Muscle of leg (tissue), 11 donors: ENCODE results near the gene PRKG1. TPM values are rescaled to one million over a fixed set of nuclear protein-coding genes. Genes with fewer than 3 reads are reported as not detected.

ENCODE experiments used
- DNase-seq: peaks from one replicate; pipeline ENCODE4 v3.0.0; 2013
- H3K27ac ChIP-seq: one replicate; pipeline ENCODE4 v1.5.1; 2013; ENCODE audit warnings: mild to moderate bottlenecking, low read length, control low read depth
- H3K27me3 ChIP-seq: one replicate; pipeline ENCODE4 v1.6.1; 2013; ENCODE audit warnings: low read length; ENCODE audit not compliant: control insufficient read depth, insufficient read depth
- H3K36me3 ChIP-seq: one replicate; pipeline ENCODE4 v1.6.1; 2013; ENCODE audit warnings: low read length; ENCODE audit not compliant: control insufficient read depth, insufficient read depth
- H3K4me1 ChIP-seq: one replicate; pipeline ENCODE4 v1.6.1; 2013; ENCODE audit warnings: low read length; ENCODE audit not compliant: control insufficient read depth, insufficient read depth
- H3K4me3 ChIP-seq: one replicate; pipeline ENCODE4 v1.5.1; 2013; ENCODE audit warnings: low read length, control low read depth
- H3K9me3 ChIP-seq: replicated peaks from 2 replicates; pipeline ENCODE4 v1.6.1; 2013; ENCODE audit warnings: low read depth, low read length; ENCODE audit not compliant: control insufficient read depth
- WGBS: methylation state at CpG from one replicate; pipeline ENCODE4 v1.1.5; 2013; ENCODE audit warnings: missing lambda C conversion rate; ENCODE audit not compliant: insufficient coverage; 5-methylcytosine and 5-hydroxymethylcytosine counted together
- polyA plus RNA-seq, 8 donors: library from polyadenylated mRNA; unstranded; fragments of 120-200 nt; gene quantifications; one replicate each; pipeline versions ENCODE4 v1.2.1 to v1.2.3, GENCODE V29; 2013; ENCODE audit warnings: inconsistent platforms in 1 of 8, low replicate concordance in 1 of 8; ENCODE audit not compliant: insufficient read length in 8 of 8, insufficient read depth in 1 of 8
- total RNA-seq: library from RNA; stranded (reverse); fragments of 120-200 nt; gene quantifications from one replicate; pipeline ENCODE4 v1.2.4, GENCODE V29; 2013

Gene PRKG1
- total and polyA plus RNA-seq, 9 donors = 23.3 to 59.2 (median 50.3) TPM

GRCh38 chr10:51528527-51528926 lies 454.2 kb downstream of the PRKG1 start:
- WGBS = 50% methylated on average over 1 of the region's 2 CpGs
- no peaks in the 10 kb centered on the region for H3K4me1 ChIP-seq

DNA sequence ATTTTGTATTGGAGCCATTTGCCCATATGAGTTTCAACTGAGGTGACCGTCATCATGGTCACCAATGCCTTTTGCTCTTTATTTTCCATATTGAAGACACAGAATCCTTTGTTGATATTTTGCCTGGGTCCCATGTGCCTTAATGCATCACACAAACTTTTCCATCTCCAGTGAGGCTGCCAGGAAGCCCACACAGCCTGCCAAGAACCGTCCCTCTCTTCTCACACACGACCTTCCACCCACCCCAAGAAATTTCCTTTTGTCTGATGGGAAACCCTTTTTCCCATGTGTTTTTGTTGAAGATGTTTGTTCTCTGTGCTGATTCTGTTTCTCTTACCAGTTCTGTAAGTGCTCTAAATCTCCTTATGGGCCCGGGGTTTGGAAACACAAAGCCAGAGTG lies 456.3 kb downstream of the PRKG1 start:
- DNase-seq = peak; percentile 82
- Histone ChIP-seq H3K9me3 (no peaks in the 10 kb centered on the region), H3K4me1 (no peaks in the 10 kb centered on the region), H3K27ac (no peak overlapping the region), H3K27me3 (no peaks in the 10 kb centered on the region), H3K36me3 (no peaks in the 10 kb centered on the region), H3K4me3 (no peak overlapping the region)
- WGBS = 40% methylated on average over 1 of the region's 4 CpGs

More at GRCh38 chr10:51528527-51528926, 454.2 kb downstream of the PRKG1 start:
- no peak overlapping the region for H3K4me3 ChIP-seq
- DNase-seq = peak; percentile 27
- no peaks in the 10 kb centered on the region for H3K9me3 ChIP-seq
- H3K27ac ChIP-seq = no peak overlapping the region
- H3K27me3 ChIP-seq = no peaks in the 10 kb centered on the region
- no peaks in the 10 kb centered on the region for H3K36me3 ChIP-seq

DNA sequence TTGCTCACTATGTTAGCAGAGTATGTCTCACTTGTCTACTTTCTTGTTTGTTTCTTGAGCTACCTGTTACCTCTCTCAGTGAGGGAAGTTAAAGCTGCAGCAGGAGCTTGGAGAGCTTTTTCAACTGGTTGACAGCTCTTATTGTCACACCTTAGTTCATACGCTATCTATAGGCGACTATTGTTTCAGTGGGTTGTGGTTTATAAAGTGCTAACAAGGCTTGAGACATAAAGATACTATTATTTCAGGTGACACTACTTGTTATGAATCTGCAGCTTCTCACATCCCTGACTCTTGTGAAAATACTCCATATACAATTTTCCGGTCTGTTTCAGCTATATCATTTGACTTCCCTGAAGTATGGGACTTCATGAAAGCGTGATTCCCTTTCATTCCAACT lies 457.8 kb downstream of the PRKG1 start:
- Histone ChIP-seq H3K9me3 (no peaks in the 10 kb centered on the region), H3K4me3 (no peak overlapping the region), H3K27me3 (no peaks in the 10 kb centered on the region), H3K4me1 (no peaks in the 10 kb centered on the region), H3K27ac (no peak overlapping the region), H3K36me3 (no peaks in the 10 kb centered on the region)
- no CpG with 5 or more reads among the region's 4 CpGs for WGBS
- DNase-seq = no peak

- no peaks in the 10 kb centered on the region for H3K4me1 ChIP-seq
- no peak overlapping the region for H3K4me3 ChIP-seq
- no peaks in the 10 kb centered on the region for H3K9me3 ChIP-seq
- no peaks in the 10 kb centered on the region for H3K27me3 ChIP-seq
- H3K36me3 ChIP-seq = no peaks in the 10 kb centered on the region
- no peak for DNase-seq
- WGBS = no CpG with 5 or more reads among the region's 5 CpGs
- H3K27ac ChIP-seq = no peak overlapping the region
Measured at GRCh38 chr10:51542853-51543252, 468.6 kb downstream of the PRKG1 start.

DNA sequence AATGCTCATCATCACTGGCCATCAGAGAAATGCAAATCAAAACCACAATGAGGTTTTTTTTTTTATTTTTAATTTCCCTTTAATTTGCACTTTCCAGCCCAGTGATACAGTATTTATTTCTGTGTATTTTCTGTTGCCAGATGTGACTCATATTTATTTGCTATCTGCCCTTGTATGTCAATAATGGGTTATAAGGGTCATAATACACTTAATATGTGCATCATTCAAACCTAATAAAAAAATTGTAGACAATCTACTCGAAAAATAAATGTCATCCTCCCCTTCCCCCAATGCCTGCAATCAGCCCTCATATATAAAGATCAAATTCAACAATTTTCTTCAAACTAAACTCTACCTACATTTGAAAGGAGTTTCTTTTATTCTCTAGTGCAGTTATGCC lies 470.6 kb downstream of the PRKG1 start:
- no peak for DNase-seq
- WGBS = no CpG with 5 or more reads among the region's 1 CpG
- H3K27me3 ChIP-seq = no peaks in the 10 kb centered on the region
- H3K9me3 ChIP-seq = no peaks in the 10 kb centered on the region
- H3K27ac ChIP-seq = no peak overlapping the region
- no peaks in the 10 kb centered on the region for H3K4me1 ChIP-seq
- no peaks in the 10 kb centered on the region for H3K36me3 ChIP-seq
- no peak overlapping the region for H3K4me3 ChIP-seq

DNA sequence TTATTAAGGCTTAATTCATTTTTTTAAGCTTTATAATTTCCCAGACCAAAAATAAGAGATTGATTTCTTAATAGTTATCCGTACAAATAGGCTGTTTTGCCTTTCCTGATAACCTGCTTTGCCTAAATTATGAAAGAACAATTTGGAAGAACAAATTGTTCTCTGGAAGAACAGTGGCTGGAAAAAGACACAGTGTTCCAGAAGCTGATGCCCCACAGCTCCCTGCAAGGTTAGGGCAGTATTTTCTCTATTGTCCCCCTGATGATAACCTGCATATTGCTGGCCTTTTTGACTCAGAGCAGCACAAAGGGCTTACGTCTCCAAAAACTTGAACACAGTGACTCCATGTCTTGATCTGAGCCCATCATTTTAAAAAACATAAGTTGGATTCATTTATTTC lies 473.7 kb downstream of the PRKG1 start:
- Histone ChIP-seq H3K4me1 (no peaks in the 10 kb centered on the region), H3K4me3 (no peak overlapping the region), H3K27me3 (no peaks in the 10 kb centered on the region), H3K27ac (no peak overlapping the region), H3K9me3 (no peaks in the 10 kb centered on the region), H3K36me3 (no peaks in the 10 kb centered on the region)
- no peak for DNase-seq
- no CpG with 5 or more reads among the region's 2 CpGs for WGBS

GRCh38 chr10:51552879-51553278 lies 478.6 kb downstream of the PRKG1 start:
- H3K4me3 ChIP-seq = no peak overlapping the region
- DNase-seq = no peak
- no peaks in the 10 kb centered on the region for H3K4me1 ChIP-seq
- no peaks in the 10 kb centered on the region for H3K27me3 ChIP-seq
- H3K27ac ChIP-seq = no peak overlapping the region
- H3K9me3 ChIP-seq = no peaks in the 10 kb centered on the region
- H3K36me3 ChIP-seq = no peaks in the 10 kb centered on the region

DNA sequence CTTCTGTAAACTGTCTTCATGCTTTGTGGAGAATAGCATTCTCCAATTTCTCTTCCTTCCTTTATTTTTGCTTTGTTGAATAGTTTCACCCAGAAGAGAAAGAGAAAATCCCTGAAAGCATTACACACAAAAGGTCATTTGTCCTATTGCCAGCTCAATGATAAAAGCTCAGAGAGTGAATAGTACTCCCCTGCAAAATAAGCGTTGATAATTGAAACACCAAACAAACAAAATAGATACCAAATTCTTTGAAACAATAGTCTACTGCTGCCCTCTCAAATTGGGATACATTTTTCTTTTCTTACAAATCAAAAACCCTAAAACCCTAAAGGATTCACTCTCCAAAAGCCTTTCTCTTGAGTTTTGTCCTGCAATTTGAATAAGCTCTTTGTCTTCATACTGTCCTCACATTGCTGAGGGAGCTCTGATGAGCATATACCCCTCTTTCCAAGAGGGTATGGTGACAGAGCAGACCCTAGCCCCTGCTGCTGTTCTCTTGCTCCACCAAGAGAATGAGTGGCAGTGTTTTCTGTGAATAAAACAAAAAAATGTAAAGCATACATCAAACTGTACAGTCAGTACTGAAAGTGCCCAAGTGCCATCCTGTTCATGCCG lies 490.7 kb downstream of the PRKG1 start:
- no peak overlapping the region for H3K27ac ChIP-seq
- H3K4me3 ChIP-seq = no peak overlapping the region
- H3K27me3 ChIP-seq = no peaks in the 10 kb centered on the region
- H3K9me3 ChIP-seq = no peaks in the 10 kb centered on the region
- peak; percentile 22 for DNase-seq
- no CpG with 5 or more reads among the region's 2 CpGs for WGBS
- H3K36me3 ChIP-seq = no peaks in the 10 kb centered on the region
- no peaks in the 10 kb centered on the region for H3K4me1 ChIP-seq

DNA sequence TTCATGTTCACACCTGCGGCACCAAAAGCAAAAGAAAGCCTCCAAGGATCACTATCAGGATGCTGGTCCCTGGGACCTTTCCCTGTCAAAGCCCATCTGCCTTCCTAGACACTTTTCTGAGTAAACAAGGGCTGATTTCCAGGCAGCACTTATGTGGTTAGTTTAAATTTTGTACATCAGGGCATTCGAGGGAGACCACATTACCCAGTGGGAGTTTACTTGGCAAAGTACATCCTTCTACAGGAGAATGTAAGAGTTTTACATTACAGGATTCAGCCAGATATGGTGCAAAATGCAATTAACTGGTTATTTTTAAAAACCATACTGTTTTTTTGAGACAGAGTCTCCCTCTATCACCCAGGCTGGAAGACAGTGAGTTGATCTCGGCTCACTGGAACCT lies 493.0 kb downstream of the PRKG1 start:
- no CpG with 5 or more reads among the region's 3 CpGs for WGBS
- no peak for DNase-seq
- Histone ChIP-seq H3K27me3 (no peaks in the 10 kb centered on the region), H3K4me3 (no peak overlapping the region), H3K4me1 (no peaks in the 10 kb centered on the region), H3K27ac (no peak overlapping the region), H3K9me3 (no peaks in the 10 kb centered on the region), H3K36me3 (no peaks in the 10 kb centered on the region)

GRCh38 chr10:51569467-51569866 lies 495.2 kb downstream of the PRKG1 start:
- Histone ChIP-seq H3K4me1 (no peaks in the 10 kb centered on the region), H3K27me3 (no peaks in the 10 kb centered on the region), H3K4me3 (no peak overlapping the region), H3K36me3 (no peaks in the 10 kb centered on the region), H3K27ac (no peak overlapping the region), H3K9me3 (no peaks in the 10 kb centered on the region)
- no peak for DNase-seq
- no CpG with 5 or more reads among the region's 3 CpGs for WGBS
